T-helper 2 cell treated with Interferon-gamma antibody and Interleukin-4, amounts not matched to agents 100 ng/mL and 5 ng/mL, for 36 hours (primary cell): Measurements from ENCODE around the gene TEAD3. TPM values are rescaled to one million over a fixed set of nuclear protein-coding genes. Genes with fewer than 3 reads are reported as not detected.

ENCODE experiments used
- intact Hi-C: fragments of 100-400 bp; cut with micrococcal nuclease; formaldehyde crosslinking; loops from one replicate; pipeline ENCODE4 v1.15.1; 2023
- total RNA-seq: library from RNA; stranded (reverse); gene quantifications from 2 replicates; pipeline ENCODE4 v1.2.3, GENCODE V29; 2022

TEAD3 gene
- total RNA-seq, 1 donor from 2014 or later: 0.14 TPM

DNA sequence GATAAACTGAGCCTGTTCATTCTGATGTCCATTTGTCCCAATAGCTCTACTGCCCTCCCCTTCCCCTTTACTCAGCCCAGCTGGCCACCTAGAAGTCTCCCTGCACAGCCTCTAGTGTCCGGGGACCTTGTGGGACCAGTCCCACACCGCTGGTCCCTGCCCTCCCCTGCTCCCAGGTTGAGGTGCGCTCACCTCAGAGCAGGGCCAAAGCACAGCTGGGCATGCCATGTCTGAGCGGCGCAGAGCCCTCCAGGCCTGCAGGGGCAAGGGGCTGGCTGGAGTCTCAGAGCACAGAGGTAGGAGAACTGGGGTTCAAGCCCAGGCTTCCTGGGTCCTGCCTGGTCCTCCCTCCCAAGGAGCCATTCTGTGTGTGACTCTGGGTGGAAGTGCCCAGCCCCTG lies 69.4 kb downstream of the TEAD3 start:
- intact Hi-C loops: no loop called here

DNA sequence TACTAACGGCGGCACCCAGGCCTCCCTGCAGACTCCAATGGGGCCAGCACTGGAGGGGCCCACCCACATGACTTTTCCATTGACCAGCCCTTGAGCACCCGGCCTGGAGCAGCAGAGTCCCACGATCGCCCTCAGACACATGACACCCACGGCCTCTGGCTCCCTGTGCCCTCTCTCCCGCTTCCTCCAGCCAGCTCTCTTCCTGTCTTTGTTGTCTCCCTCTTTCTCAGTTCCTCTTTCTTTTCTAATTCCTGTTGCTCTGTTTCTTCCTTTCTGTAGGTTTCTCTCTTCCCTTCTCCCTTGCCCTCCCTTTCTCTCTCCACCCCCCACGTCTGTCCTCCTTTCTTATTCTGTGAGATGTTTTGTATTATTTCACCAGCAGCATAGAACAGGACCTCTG lies 70.8 kb downstream of the TEAD3 start:
- intact Hi-C loops: no loop called here

DNA sequence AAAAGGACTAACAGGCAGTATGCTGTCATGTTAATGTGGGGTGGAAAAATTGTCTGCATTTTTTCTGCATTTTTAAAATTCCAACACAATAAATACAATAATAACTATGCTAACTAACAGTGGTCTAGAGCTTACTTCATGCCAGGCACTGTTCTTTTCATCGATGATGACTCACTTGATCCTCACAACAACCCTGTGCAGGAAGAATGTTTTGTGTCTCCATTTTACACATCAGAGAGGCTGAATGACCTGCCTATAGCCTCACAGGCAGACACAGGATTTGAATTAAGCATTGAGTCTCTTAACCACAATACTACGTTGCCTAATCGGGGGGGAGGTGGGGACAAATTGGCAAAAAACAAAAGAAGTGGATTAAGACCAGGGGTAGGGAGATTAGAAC lies 71.6 kb downstream of the TEAD3 start:
- intact Hi-C loops: no loop called here

Other genes starting within 250 kb of the TEAD3 start
- 39.2 and 40.7 TPM in 2 replicates for gene ZNF76, start 237.3 kb downstream of the TEAD3 start, total RNA-seq
- gene DEF6, start 199.3 kb downstream of the TEAD3 start, total RNA-seq: 204 and 209 TPM in 2 replicates
- 18.0 and 19.9 TPM in 2 replicates for gene PPARD, start 154.5 kb downstream of the TEAD3 start, total RNA-seq
- gene FANCE, start 44.7 kb downstream of the TEAD3 start, total RNA-seq: 14.9 and 15.4 TPM in 2 replicates
- 1,417 and 1,442 TPM in 2 replicates for gene RPL10A, start 28.7 kb downstream of the TEAD3 start, total RNA-seq
- not detected in 2 replicates for gene TULP1, start 15.8 kb upstream of the TEAD3 start, total RNA-seq
- 78.9 and 83.2 TPM in 2 replicates for gene FKBP5, start 191.8 kb upstream of the TEAD3 start, total RNA-seq
- gene ARMC12, start 240.0 kb upstream of the TEAD3 start, total RNA-seq: 0.86 and 0.91 TPM in 2 replicates